Esophagus squamous epithelium (tissue), 5 donors: Measurements from ENCODE around the gene ADAMTS12. TPM values are rescaled to one million over a fixed set of nuclear protein-coding genes. Genes with fewer than 3 reads are reported as not detected.

Experiments used
- DNase-seq: peaks from one replicate; lab custom pipeline; 2025; lab: John Stamatoyannopoulos, UW
- H3K27ac ChIP-seq, 4 donors: fragments of 200-600 bp; sonication (generic); one replicate each; pipeline ENCODE4 v1.5.1; 2016 to 2019; ENCODE audit warnings: mild to moderate bottlenecking in 1 of 4
- H3K27me3 ChIP-seq, 4 donors: fragments of 200-600 bp; sonication (generic); 1 replicate in 3 of 4; 2 replicates in 1 of 4; pipeline versions ENCODE4 v1.5.1 to v1.6.0; 2017 to 2021; ENCODE audit warnings: antibody characterized with exemption in 1 of 4
- H3K36me3 ChIP-seq, 3 donors: fragments of 200-600 bp; sonication (generic); one replicate each; pipeline ENCODE4 v1.5.1; 2016 to 2019
- H3K4me1 ChIP-seq, 3 donors: fragments of 200-600 bp; sonication (generic); one replicate each; pipeline ENCODE4 v1.5.1; 2017 to 2019
- H3K4me3 ChIP-seq, 4 donors: fragments of 200-600 bp; sonication (generic); 1 replicate in 3 of 4; 2 replicates in 1 of 4; pipeline ENCODE4 v1.5.1; 2016 to 2019; ENCODE audit warnings: mild to moderate bottlenecking in 2 of 4, moderate library complexity in 1 of 4
- H3K9me3 ChIP-seq, 3 donors: fragments of 200-600 bp; sonication (generic); one replicate each; pipeline ENCODE4 v1.5.1; 2016 to 2019
- POLR2A ChIP-seq, 4 donors: fragments of 450-650 bp; IDR thresholded peaks; one replicate each; pipeline ENCODE4 v1.6.1; 2017; ENCODE audit warnings: antibody characterized with exemption in 4 of 4, mild to moderate bottlenecking in 4 of 4, moderate library complexity in 3 of 4
- WGBS, 2 donors: methylation state at CpG; one replicate each; pipeline ENCODE4 v1.1.5; 2018; 5-methylcytosine and 5-hydroxymethylcytosine counted together
- intact Hi-C: fragments of 100-400 bp; cut with DNase I; formaldehyde crosslinking; loops from one replicate; pipeline ENCODE4 v1.15.0; 2022
- total RNA-seq, 4 donors: library from RNA; depleted of rRNA; stranded (reverse); fragments of >200 nt; gene quantifications; one replicate each; pipeline ENCODE4 v1.1.0, GENCODE V29; 2016
- TF ChIP-seq, protein P1 (sequence below), 6 experiments: fragments of 450-650 bp in 4 of 6; fragments of 200-600 bp in 2 of 6; sonication (generic) in 2 of 6; IDR thresholded peaks; one replicate each; pipeline ENCODE4 v1.5.1; 2016 to 2019; ENCODE audit warnings: antibody characterized with exemption in 6 of 6, mild to moderate bottlenecking in 4 of 6, moderate library complexity in 4 of 6
- donor health status: DM: yes; HTN: yes; CAD: no.

Gene ADAMTS12
- total RNA-seq, 4 donors from 2014 or later: 0.73 to 1.3 (median 0.76) TPM; not detected in 1

DNA sequence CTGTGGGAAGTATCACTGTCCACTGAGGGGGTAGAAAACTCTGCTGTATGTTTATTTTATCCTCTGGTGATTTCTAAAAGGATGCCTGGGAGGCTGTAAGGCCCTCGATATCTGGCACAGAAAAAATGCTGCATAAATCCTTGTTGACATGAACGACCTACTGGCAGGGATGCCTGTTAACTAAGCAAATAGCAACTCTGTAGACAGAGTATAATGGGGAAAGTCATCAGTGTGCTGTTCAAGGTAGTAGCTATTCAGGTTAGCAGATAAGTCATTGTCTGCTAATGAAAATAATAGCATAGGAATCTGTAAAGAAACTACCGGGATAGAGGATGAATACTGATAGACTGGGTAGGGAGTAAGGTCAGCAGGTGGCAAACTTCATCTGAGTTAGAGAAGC lies 256.2 kb downstream of the ADAMTS12 start:
- H3K27ac ChIP-seq: no peak overlapping the region
- intact Hi-C loops: no loop called here
- no peaks in the 10 kb centered on the region for H3K9me3 ChIP-seq
- WGBS, 2 donors: 16 to 30% methylated on average over 3 of the region's 3 CpGs
- no peaks in the 10 kb centered on the region for H3K27me3 ChIP-seq
- no peaks in the 10 kb centered on the region for H3K36me3 ChIP-seq
- H3K4me1 ChIP-seq: no peaks in the 10 kb centered on the region
- no peak for DNase-seq
- H3K4me3 ChIP-seq: no peak overlapping the region
- no peak for TF ChIP-seq POLR2A (IDR thresholded peaks at IDR 0.05)
- TF ChIP-seq, protein P1, sequence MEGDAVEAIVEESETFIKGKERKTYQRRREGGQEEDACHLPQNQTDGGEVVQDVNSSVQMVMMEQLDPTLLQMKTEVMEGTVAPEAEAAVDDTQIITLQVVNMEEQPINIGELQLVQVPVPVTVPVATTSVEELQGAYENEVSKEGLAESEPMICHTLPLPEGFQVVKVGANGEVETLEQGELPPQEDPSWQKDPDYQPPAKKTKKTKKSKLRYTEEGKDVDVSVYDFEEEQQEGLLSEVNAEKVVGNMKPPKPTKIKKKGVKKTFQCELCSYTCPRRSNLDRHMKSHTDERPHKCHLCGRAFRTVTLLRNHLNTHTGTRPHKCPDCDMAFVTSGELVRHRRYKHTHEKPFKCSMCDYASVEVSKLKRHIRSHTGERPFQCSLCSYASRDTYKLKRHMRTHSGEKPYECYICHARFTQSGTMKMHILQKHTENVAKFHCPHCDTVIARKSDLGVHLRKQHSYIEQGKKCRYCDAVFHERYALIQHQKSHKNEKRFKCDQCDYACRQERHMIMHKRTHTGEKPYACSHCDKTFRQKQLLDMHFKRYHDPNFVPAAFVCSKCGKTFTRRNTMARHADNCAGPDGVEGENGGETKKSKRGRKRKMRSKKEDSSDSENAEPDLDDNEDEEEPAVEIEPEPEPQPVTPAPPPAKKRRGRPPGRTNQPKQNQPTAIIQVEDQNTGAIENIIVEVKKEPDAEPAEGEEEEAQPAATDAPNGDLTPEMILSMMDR (IDR thresholded peaks at IDR 0.05): no peak

DNA sequence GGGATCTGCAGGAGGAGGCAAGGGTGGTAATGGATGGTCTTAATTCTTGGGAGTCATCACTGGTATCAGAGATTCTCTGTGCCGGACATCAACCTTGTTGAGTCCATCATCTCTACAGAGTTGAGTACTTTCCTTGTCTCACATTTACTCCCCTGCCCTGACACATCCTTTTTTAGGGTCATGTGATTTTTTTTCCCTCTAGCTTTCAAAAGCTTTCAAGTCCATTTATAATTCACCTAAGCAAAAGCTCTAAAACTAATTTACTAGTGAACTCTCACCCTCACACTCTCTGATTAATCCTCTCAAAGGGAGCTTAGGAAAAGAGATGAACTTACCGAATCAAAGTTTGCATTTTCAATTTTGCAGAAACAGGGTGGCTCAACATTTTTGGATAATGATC lies 258.1 kb downstream of the ADAMTS12 start:
- H3K4me1 ChIP-seq: no peaks in the 10 kb centered on the region
- DNase-seq: no peak
- H3K27me3 ChIP-seq: no peaks in the 10 kb centered on the region
- no peaks in the 10 kb centered on the region for H3K9me3 ChIP-seq
- 85% methylated on average over 2 of the region's 2 CpGs for WGBS, 2 donors
- no peaks in the 10 kb centered on the region for H3K36me3 ChIP-seq
- H3K27ac ChIP-seq: no peak overlapping the region
- TF ChIP-seq, protein P1 (IDR thresholded peaks at IDR 0.05): no peak
- no peak for TF ChIP-seq POLR2A (IDR thresholded peaks at IDR 0.05)
- intact Hi-C loops: no loop called here
- no peak overlapping the region for H3K4me3 ChIP-seq

DNA sequence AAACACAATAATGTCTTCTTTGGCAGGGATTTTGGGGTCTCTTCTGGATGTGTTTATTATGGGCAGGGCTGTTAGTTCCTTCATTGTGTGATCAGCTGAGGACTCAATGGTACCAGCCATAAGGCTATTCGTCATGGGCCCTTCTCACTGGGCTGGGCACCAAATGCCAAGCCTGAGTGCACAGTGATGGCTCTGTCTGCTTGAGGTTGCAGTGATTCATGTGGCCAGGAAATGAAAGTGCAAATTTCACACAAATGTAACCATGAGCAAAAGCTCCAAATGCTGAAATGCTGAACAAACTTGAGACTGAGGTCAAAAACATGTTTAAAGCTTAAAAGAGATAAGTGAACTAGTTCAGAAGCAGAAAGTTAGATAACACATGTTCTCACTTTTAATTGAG lies 260.0 kb downstream of the ADAMTS12 start:
- H3K36me3 ChIP-seq: no peaks in the 10 kb centered on the region
- H3K4me1 ChIP-seq: no peaks in the 10 kb centered on the region
- whole genome bisulfite sequencing, 2 donors: 38 to 44% methylated on average over 1 of the region's 1 CpG
- intact Hi-C loops: no loop called here
- DNase-seq: no peak
- H3K27me3 ChIP-seq: no peaks in the 10 kb centered on the region
- H3K4me3 ChIP-seq: no peak overlapping the region
- TF ChIP-seq, protein P1 (IDR thresholded peaks at IDR 0.05): no peak
- TF ChIP-seq POLR2A (IDR thresholded peaks at IDR 0.05): no peak
- H3K27ac ChIP-seq: no peak overlapping the region
- no peaks in the 10 kb centered on the region for H3K9me3 ChIP-seq

DNA sequence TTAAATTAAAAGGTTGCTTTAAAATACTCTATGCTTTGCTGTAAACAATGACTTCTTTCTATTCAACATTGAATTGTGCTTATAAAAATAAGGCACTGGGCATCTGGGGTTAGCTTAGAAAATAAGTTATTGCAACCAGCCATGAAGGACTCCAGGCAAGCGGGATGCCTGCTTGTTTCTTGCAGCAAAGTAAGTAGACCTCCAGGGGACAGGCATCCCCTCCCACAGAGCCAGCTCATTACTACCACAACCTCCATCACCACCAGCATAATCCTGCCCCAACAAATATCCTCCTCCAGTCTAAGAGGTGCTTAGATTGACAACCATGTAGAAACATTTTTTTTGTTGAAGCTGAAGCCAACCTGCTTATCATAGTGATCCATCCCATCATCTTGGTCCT lies 260.7 kb downstream of the ADAMTS12 start:
- no peak for TF ChIP-seq POLR2A (IDR thresholded peaks at IDR 0.05)
- TF ChIP-seq, protein P1 (IDR thresholded peaks at IDR 0.05): no peak
- Histone ChIP-seq H3K27me3 (no peaks in the 10 kb centered on the region), H3K4me3 (no peak overlapping the region), H3K4me1 (no peaks in the 10 kb centered on the region), H3K9me3 (no peaks in the 10 kb centered on the region), H3K27ac (no peak overlapping the region), H3K36me3 (no peaks in the 10 kb centered on the region)
- intact Hi-C loops: no loop called here
- DNase-seq: no peak
- WGBS, 2 donors: 82 to 90% methylated on average over 1 of the region's 1 CpG

DNA sequence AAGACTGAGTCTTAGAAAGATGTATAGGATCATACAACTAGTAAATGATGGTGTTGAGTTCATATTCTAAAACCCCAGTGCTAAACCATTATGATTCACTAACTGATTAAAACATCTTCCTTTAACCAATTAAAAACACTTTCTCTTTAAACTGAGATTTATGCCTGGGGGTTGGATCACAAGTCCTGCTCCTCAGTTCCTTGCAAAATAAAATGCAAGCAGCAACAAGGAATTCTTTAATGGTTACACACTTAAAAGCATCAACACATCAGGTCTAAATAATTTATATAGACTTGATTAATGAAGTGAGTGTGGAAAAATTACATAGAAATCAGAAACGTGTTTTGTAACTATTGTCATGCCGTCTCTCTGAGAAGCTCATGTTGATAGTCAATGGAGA lies 261.8 kb downstream of the ADAMTS12 start:
- Histone ChIP-seq H3K27me3 (no peaks in the 10 kb centered on the region), H3K27ac (no peak overlapping the region), H3K36me3 (no peaks in the 10 kb centered on the region), H3K4me1 (no peaks in the 10 kb centered on the region), H3K9me3 (no peaks in the 10 kb centered on the region), H3K4me3 (no peak overlapping the region)
- intact Hi-C loops: no loop called here
- no peak for TF ChIP-seq POLR2A (IDR thresholded peaks at IDR 0.05)
- TF ChIP-seq, protein P1 (IDR thresholded peaks at IDR 0.05): no peak
- DNase-seq: no peak
- 45 to 47% methylated on average over 2 of the region's 2 CpGs for WGBS, 2 donors
